H9 (cell line): ENCODE measurements around the gene TBATA. TPM values are rescaled to one million over a fixed set of nuclear protein-coding genes. Genes with fewer than 3 reads are reported as not detected.

Experiments used
- DNase-seq: peaks from one replicate; pipeline ENCODE4 v3.0.0-alpha.2; 2017
- H2AFZ ChIP-seq: one replicate; pipeline ENCODE4 v1.6.1; 2013; ENCODE audit warnings: mild to moderate bottlenecking, low read length, control low read depth, moderate library complexity
- H2AK5ac ChIP-seq: 2 replicates; pipeline ENCODE4 v1.6.1; 2013; ENCODE audit warnings: low read length, control low read depth, mixed read lengths; ENCODE audit not compliant: insufficient read length
- H2BK120ac ChIP-seq: one replicate; pipeline ENCODE4 v1.6.1; 2013; ENCODE audit warnings: low read depth, mild to moderate bottlenecking, low read length, control low read depth, inconsistent platforms; ENCODE audit not compliant: poor library complexity, severe bottlenecking
- H2BK12ac ChIP-seq: 2 replicates; pipeline ENCODE4 v1.6.1; 2013; ENCODE audit warnings: low read length, control low read depth, mixed read lengths, low read depth; ENCODE audit not compliant: insufficient read length
- H2BK15ac ChIP-seq: 2 replicates; pipeline ENCODE4 v1.6.1; 2013; ENCODE audit warnings: low read depth, low read length, control low read depth
- H2BK20ac ChIP-seq: one replicate; pipeline ENCODE4 v1.6.1; 2013; ENCODE audit warnings: low read depth, mild to moderate bottlenecking, low read length, control low read depth, inconsistent platforms; ENCODE audit not compliant: poor library complexity, severe bottlenecking
- H2BK5ac ChIP-seq: 2 replicates; pipeline ENCODE4 v1.6.1; 2013; ENCODE audit warnings: low read length, control low read depth, mixed read lengths; ENCODE audit not compliant: insufficient read length
- H3K14ac ChIP-seq: 2 replicates; pipeline ENCODE4 v1.6.1; 2013; ENCODE audit warnings: low read length, control low read depth; ENCODE audit not compliant: insufficient read depth
- H3K18ac ChIP-seq: 2 replicates; pipeline ENCODE4 v1.6.1; 2013; ENCODE audit warnings: low read depth, mild to moderate bottlenecking, mixed read lengths, low read length, control low read depth; ENCODE audit not compliant: insufficient read length
- H3K23ac ChIP-seq: 2 replicates; pipeline ENCODE4 v1.6.1; 2013; ENCODE audit warnings: low read length, control low read depth, mixed read lengths, low read depth; ENCODE audit not compliant: insufficient read length
- H3K23me2 ChIP-seq: 2 replicates; pipeline ENCODE4 v1.6.1; 2013; ENCODE audit warnings: low read depth, mild to moderate bottlenecking, mixed read lengths, low read length, control low read depth; ENCODE audit not compliant: insufficient read length, poor library complexity, severe bottlenecking
- H3K27ac ChIP-seq: 2 replicates; pipeline ENCODE4 v1.5.1; 2013; ENCODE audit warnings: low read length, control low read depth, mixed read lengths, low read depth; ENCODE audit not compliant: insufficient read length
- H3K27me3 ChIP-seq: 2 replicates; pipeline ENCODE4 v1.6.1; 2013; ENCODE audit warnings: low read length, control low read depth, inconsistent platforms; ENCODE audit not compliant: insufficient read depth
- H3K4ac ChIP-seq: 2 replicates; pipeline ENCODE4 v1.6.1; 2013; ENCODE audit warnings: low read depth, mild to moderate bottlenecking, control low read depth, inconsistent platforms, low read length, moderate library complexity
- H3K4me1 ChIP-seq: 2 replicates; pipeline ENCODE4 v1.6.1; 2013; ENCODE audit warnings: low read length, control low read depth, inconsistent platforms; ENCODE audit not compliant: insufficient read depth
- H3K4me2 ChIP-seq: 2 replicates; pipeline ENCODE4 v1.6.1; 2013; ENCODE audit warnings: low read length, control low read depth, mixed read lengths; ENCODE audit not compliant: insufficient read length, insufficient read depth
- H3K56ac ChIP-seq: 2 replicates; pipeline ENCODE4 v1.6.1; 2013; ENCODE audit warnings: low read depth, mild to moderate bottlenecking, mixed read lengths, low read length, control low read depth; ENCODE audit not compliant: insufficient read length
- H3K79me1 ChIP-seq: 2 replicates; pipeline ENCODE4 v1.6.1; 2013; ENCODE audit warnings: low read depth, mild to moderate bottlenecking, moderate library complexity, low read length, control low read depth, inconsistent platforms; ENCODE audit not compliant: insufficient read depth, poor library complexity, severe bottlenecking
- H3K79me2 ChIP-seq: 2 replicates; pipeline ENCODE4 v1.6.1; 2013; ENCODE audit warnings: low read length, control low read depth, inconsistent platforms; ENCODE audit not compliant: insufficient read depth
- H3K9ac ChIP-seq: 2 replicates; pipeline ENCODE4 v1.6.1; 2013; ENCODE audit warnings: low read length, control low read depth, mixed read lengths; ENCODE audit not compliant: insufficient read length; ENCODE audit errors: extremely low read depth
- H3K9me3 ChIP-seq: one replicate; pipeline ENCODE4 v1.6.1; 2013; ENCODE audit warnings: low read depth, low read length, inconsistent platforms; ENCODE audit not compliant: control insufficient read depth
- H3T11ph ChIP-seq: one replicate; pipeline ENCODE4 v1.6.1; 2013; ENCODE audit warnings: mild to moderate bottlenecking, low read length, control low read depth, inconsistent platforms
- H4K20me1 ChIP-seq: one replicate; pipeline ENCODE4 v1.6.1; 2013; ENCODE audit not compliant: control insufficient read depth, insufficient read length, insufficient read depth
- H4K5ac ChIP-seq: 2 replicates; pipeline ENCODE4 v1.6.1; 2013; ENCODE audit warnings: low read depth, mild to moderate bottlenecking, mixed read lengths, low read length, control low read depth; ENCODE audit not compliant: insufficient read length
- H4K8ac ChIP-seq: replicated peaks from 2 replicates; pipeline ENCODE4 v1.6.1; 2013; ENCODE audit warnings: low read length, control low read depth, mixed read lengths, low read depth; ENCODE audit not compliant: insufficient read length
- H4K91ac ChIP-seq: 2 replicates; pipeline ENCODE4 v1.6.1; 2013; ENCODE audit warnings: low read depth, mild to moderate bottlenecking, moderate library complexity, mixed read lengths, low read length, control low read depth; ENCODE audit not compliant: insufficient read length
- H3K27ac Mint-ChIP-seq, 3 experiments: 2 replicates in 2 of 3; 3 replicates in 1 of 3; pipeline ENCODE4 v1.8.0; 2020 to 2021; ENCODE audit warnings: mixed read lengths in 3 of 3, mild to moderate bottlenecking in 1 of 3, moderate library complexity in 1 of 3
- H3K27me3 Mint-ChIP-seq: 2 replicates; pipeline ENCODE4 v1.8.0; 2021; ENCODE audit warnings: low read depth, mild to moderate bottlenecking, moderate library complexity, mixed read lengths
- H3K36me3 Mint-ChIP-seq, 3 experiments: 2 replicates in 2 of 3; 3 replicates in 1 of 3; pipeline ENCODE4 v1.8.0; 2020 to 2021; ENCODE audit warnings: low read depth in 3 of 3, mixed read lengths in 3 of 3; ENCODE audit not compliant: insufficient read depth in 1 of 3
- H3K4me1 Mint-ChIP-seq, 2 experiments: 2 replicates each; pipeline ENCODE4 v1.8.0; 2020; ENCODE audit warnings: mixed read lengths in 2 of 2
- H3K4me3 Mint-ChIP-seq, 2 experiments: 2 replicates in 1 of 2; 3 replicates in 1 of 2; pipeline ENCODE4 v1.8.0; 2020 to 2021; ENCODE audit warnings: mild to moderate bottlenecking in 2 of 2, mixed read lengths in 2 of 2, moderate library complexity in 1 of 2
- H3K9me3 Mint-ChIP-seq, 2 experiments: 2 replicates in 1 of 2; 3 replicates in 1 of 2; pipeline ENCODE4 v1.8.0; 2020; ENCODE audit warnings: mild to moderate bottlenecking in 2 of 2, mixed read lengths in 2 of 2, moderate library complexity in 1 of 2
- CTCF ChIP-seq: fragments of 200-600 bp; sonication (generic); conservative IDR thresholded peaks from 3 replicates; pipeline ENCODE4 v1.8.0; 2021; ENCODE audit warnings: antibody characterized with exemption, mild to moderate bottlenecking
- WGBS: extraction: QIAGEN DNeasy Blood & Tissue Kit; methylation state at CpG from one replicate; pipeline ENCODE4 v1.1.7; 2013; ENCODE audit warnings: missing lambda C conversion rate, low lambda C conversion rate, mixed read lengths; ENCODE audit not compliant: insufficient read length; ENCODE audit errors: extremely low coverage; 5-methylcytosine and 5-hydroxymethylcytosine counted together
- total RNA-seq: library from RNA; stranded (reverse); gene quantifications from 2 replicates; pipeline ENCODE4 v1.2.1, GENCODE V29; 2021

TBATA gene
- total RNA-seq, 1 experiment from 2014 or later: not detected

GRCh38 chr10:70777063-70777875, 7.9 kb downstream of the TBATA start:
- Histone ChIP-seq H4K5ac (no peak overlapping the region), H3K18ac (no peak overlapping the region), H3K79me1 (no peaks in the 10 kb centered on the region), H3K27me3 (no peaks in the 10 kb centered on the region), H2BK5ac (no peak overlapping the region), H2BK20ac (no peak overlapping the region), H2BK12ac (no peak overlapping the region), H2AK5ac (no peak overlapping the region), H3T11ph (no peak overlapping the region), H3K9me3 (no peaks in the 10 kb centered on the region), H4K91ac (no peak overlapping the region), H3K14ac (no peak overlapping the region; the same call in 1 of the 2 replicates), H2AFZ (no peak overlapping the region), H3K23me2 (no peaks in the 10 kb centered on the region), H4K20me1 (peaks cover 2% of the 10 kb centered on the region), H3K56ac (no peak overlapping the region), H3K4ac (no peak overlapping the region), H2BK15ac (no peak overlapping the region), H3K9ac (no peak overlapping the region), H4K8ac (no peak overlapping the region), H3K27ac (no peak overlapping the region), H3K79me2 (no peaks in the 10 kb centered on the region), H2BK120ac (no peak overlapping the region), H3K4me1 (no peaks in the 10 kb centered on the region), H3K4me2 (no peak overlapping the region), H3K23ac (no peak overlapping the region)
- no peak for TF ChIP-seq CTCF
- WGBS: no CpG with 5 or more reads among the region's 18 CpGs
- Mint-ChIP-seq H3K4me1 (peaks cover 5 to 14% of the 10 kb centered on the region in 2 experiments; a peak in 3 of 4 replicates), H3K27me3 (no peaks in the 10 kb centered on the region; the same call in 1 of the 2 replicates), H3K27ac (no peak overlapping the region), H3K4me3 (no peak overlapping the region), H3K9me3 (no peaks in the 10 kb centered on the region), H3K36me3 (no peaks in the 10 kb centered on the region; a peak in 2 of 7 replicates)
- peak; percentile 19 for DNase-seq
